ENCODE data around the gene ZNF579. TPM values are rescaled to one million over a fixed set of nuclear protein-coding genes. Genes with fewer than 3 reads are reported as not detected.

ZNF579 gene, protein sequence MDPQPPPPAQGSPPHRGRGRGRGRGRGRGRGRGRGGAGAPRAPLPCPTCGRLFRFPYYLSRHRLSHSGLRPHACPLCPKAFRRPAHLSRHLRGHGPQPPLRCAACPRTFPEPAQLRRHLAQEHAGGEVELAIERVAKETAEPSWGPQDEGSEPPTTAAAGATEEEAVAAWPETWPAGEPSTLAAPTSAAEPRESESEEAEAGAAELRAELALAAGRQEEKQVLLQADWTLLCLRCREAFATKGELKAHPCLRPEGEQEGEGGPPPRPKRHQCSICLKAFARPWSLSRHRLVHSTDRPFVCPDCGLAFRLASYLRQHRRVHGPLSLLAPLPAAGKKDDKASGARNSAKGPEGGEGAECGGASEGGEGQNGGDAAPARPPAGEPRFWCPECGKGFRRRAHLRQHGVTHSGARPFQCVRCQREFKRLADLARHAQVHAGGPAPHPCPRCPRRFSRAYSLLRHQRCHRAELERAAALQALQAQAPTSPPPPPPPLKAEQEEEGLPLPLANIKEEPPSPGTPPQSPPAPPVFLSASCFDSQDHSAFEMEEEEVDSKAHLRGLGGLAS
- total RNA-seq (2021; fragmentation: NEBNext Ultra II Directional; extraction: Animal tissue kit (Norgen Biotek cat#: 25700)) (18.9 and 19.0 TPM in 2 replicates), polyA plus RNA-seq (2011; rRNA removed) (10.0 and 16.4 TPM in 2 replicates), polyA minus RNA-seq (2011; rRNA and poly(A)+ RNA removed) (2.1 and 4.3 TPM in 2 replicates)
- 10.7 TPM for polyA plus RNA-seq (2011; cell fraction: cytosol; rRNA removed)
- polyA plus RNA-seq (2011; cell fraction: nucleus; rRNA removed) = 17.3 TPM
- 9.1 to 16.9 TPM (median 15.6 TPM) in 4 replicates for polyA plus RNA-seq (2012, experiment 1 of 2)
- 7.5 TPM for polyA plus RNA-seq (2012, experiment 2 of 2)
- 22.8 TPM for polyA plus RNA-seq (2013, experiment 1 of 2)
- 19.2 TPM for polyA plus RNA-seq (2013, experiment 2 of 2)
- 9.6 TPM for polyA minus RNA-seq (2011; cell fraction: cytosol; rRNA and poly(A)+ RNA removed)
- polyA minus RNA-seq (2011; cell fraction: nucleus; rRNA and poly(A)+ RNA removed) = 14.9 TPM
- long read RNA-seq, experiment 1, partial matches to known transcripts = 27 of 32 reads
- long read RNA-seq, experiment 1, other reads (novel, unspliced or antisense) = 3 of 32 reads
- long read RNA-seq, experiment 2, partial matches to known transcripts = 0 of 1 reads
- long read RNA-seq, experiment 2, other reads (novel, unspliced or antisense) = 1 of 1 reads

DNA sequence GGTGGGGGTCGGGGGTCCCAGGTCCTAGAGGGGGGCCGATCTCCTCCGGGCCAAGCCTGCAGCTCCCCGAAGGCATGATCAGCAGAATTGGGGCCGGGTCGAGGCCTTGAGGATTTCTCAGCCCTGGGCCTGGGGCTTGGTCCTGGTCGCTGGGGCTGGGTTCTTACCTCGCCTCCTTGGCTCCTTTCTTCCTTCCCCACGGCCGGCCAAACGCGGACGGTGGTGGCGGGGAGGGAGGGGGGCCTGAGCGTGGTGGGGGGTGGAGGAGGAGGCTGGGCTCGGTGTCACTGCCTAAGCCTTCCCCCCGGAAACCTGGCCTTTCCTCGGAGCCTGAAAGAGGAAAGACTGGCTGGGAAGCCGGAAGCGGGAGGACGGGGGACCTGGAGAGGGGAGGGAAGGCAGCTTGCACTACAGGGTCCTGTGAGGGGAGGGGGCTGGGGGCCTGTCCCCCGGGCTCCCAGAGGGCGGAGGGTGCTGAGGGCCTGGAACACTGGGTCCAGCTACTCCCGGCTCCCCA, at the start of gene ZNF579:
ZNF579 (minus strand) TSS at position 221 of the 517 bp plus-strand sequence. CDS start 1,209 bp downstream, outside the sequence.
- Histone ChIP-seq H3K4me3 (ENCODE audit: extremely low read depth in 1 of 4, insufficient read depth in 2 of 4, low read depth in 3 of 4, low read length in 4 of 4) (peak within 1 kb of the TSS; percentile 73 to 92 (median 74)), H3K56ac (replicated peaks; ENCODE audit: insufficient read length, low read depth, low read length) (peak within 1 kb of the TSS; percentile 91), H4K20me1 (replicated peaks in 1 of 2; ENCODE audit: control insufficient read depth in 1 of 2, insufficient read depth in 2 of 2, low read length in 2 of 2) (peaks cover 0 to 4% of the 10 kb centered on the region in 2 experiments), H3K23me2 (ENCODE audit: low read depth, low read length) (peaks cover 9% of the 10 kb centered on the region; the same call in 1 of the 2 replicates), H3K79me1 (ENCODE audit: low read depth, low read length) (peaks cover 8% of the 10 kb centered on the region; the same call in 1 of the 2 replicates), H2BK120ac (replicated peaks; ENCODE audit: low read depth, low read length) (peak within 1 kb of the TSS; percentile 78), H2BK20ac (ENCODE audit: low read length) (no peak within 1 kb of the TSS; the same call in 1 of the 2 replicates), H4K5ac (ENCODE audit: insufficient read length, low read depth, low read length) (peak within 1 kb of the TSS; percentile 100), H3K27me3 (replicated peaks in 1 of 4; ENCODE audit: control insufficient read depth in 3 of 4, extremely low read depth in 1 of 4, insufficient read depth in 3 of 4, low read length in 3 of 4) (no peaks in the 10 kb centered on the region), H2BK12ac (ENCODE audit: low read depth, low read length) (no peak within 1 kb of the TSS), H3K18ac (ENCODE audit: extremely low read depth, low read length) (peak within 1 kb of the TSS; percentile 96), H3K27ac (ENCODE audit: low read depth, low read length) (peak within 1 kb of the TSS; percentile 81; the same call in 1 of the 2 replicates), H3K23ac (ENCODE audit: insufficient read length) (no peak within 1 kb of the TSS), H3K36me3 (ENCODE audit: control insufficient read depth in 2 of 4, insufficient read depth in 4 of 4, low read length in 3 of 4) (peaks cover 7 to 23% (median 9%) of the 10 kb centered on the region in 4 experiments; a peak in 7 of 8 replicates), H3K9ac (replicated peaks in 1 of 4; ENCODE audit: extremely low read depth in 1 of 4, low read depth in 3 of 4, low read length in 3 of 4) (peak within 1 kb of the TSS; percentile 70 to 80 (median 73)), H3K14ac (ENCODE audit: insufficient read length) (peak within 1 kb of the TSS; percentile 99), H3K79me2 (ENCODE audit: control insufficient read depth in 1 of 2, insufficient read depth in 2 of 2, low read length in 2 of 2) (peaks cover 5 to 6% of the 10 kb centered on the region in 2 experiments; a peak in 3 of 4 replicates), H4K91ac (replicated peaks; ENCODE audit: insufficient read length, low read length) (peak within 1 kb of the TSS; percentile 85), H4K8ac (ENCODE audit: extremely low read depth, insufficient read depth, low read length) (peak within 1 kb of the TSS; percentile 97), H2AK5ac (ENCODE audit: low read depth, low read length) (peak within 1 kb of the TSS; percentile 75; the same call in 1 of the 2 replicates), H2BK15ac (ENCODE audit: low read length) (peak within 1 kb of the TSS; percentile 88; the same call in 1 of the 2 replicates), H2AFZ (ENCODE audit: low read length) (no peak within 1 kb of the TSS), H2BK5ac (ENCODE audit: low read depth, low read length) (peak within 1 kb of the TSS; percentile 92; the same call in 1 of the 2 replicates), H3K9me3 (ENCODE audit: insufficient read depth in 2 of 2, low read depth in 1 of 2, low read length in 1 of 2) (no peaks in the 10 kb centered on the region), H3K4ac (replicated peaks; ENCODE audit: insufficient read length, low read depth, low read length) (peak within 1 kb of the TSS; percentile 80), H3K4me2 (ENCODE audit: insufficient read depth in 1 of 2, low read depth in 2 of 2, low read length in 2 of 2) (peak within 1 kb of the TSS; percentile 74 to 99), H3K4me1 (replicated peaks in 1 of 4; ENCODE audit: control insufficient read depth in 3 of 4, insufficient read depth in 4 of 4, low read length in 3 of 4) (peaks cover 0 to 2% (median 0%) of the 10 kb centered on the region in 4 experiments; a peak in 3 of 7 replicates)
- CTCF ChIA-PET (ENCODE audit: partially characterized antibody) = interaction anchor here (1.1 to 1.4 kb wide), 3 partner anchors 24 to 114 kb away, joined by 3 to 4 read pairs (median 3); no protein-coding TSS in a partner anchor
- 12% methylated on average over 4 of the region's 24 CpGs; no CpG with 5 or more reads in 1 of the 2 experiments for WGBS, 2 experiments (ENCODE audit: extremely low coverage in 1 of 2, insufficient coverage in 1 of 2, insufficient read length in 1 of 2, insufficient replicate concordance in 2 of 2, low coverage in 1 of 2, low lambda C conversion rate in 2 of 2, missing lambda C conversion rate in 1 of 2)
- peak in 1 of 2 experiments; percentile 90 for DNase-seq (ENCODE audit: low read depth in 1 of 2, low spot score in 2 of 2)
- FAIRE-seq = no peak
- POLR2A ChIA-PET (ENCODE audit: partially characterized antibody) = interaction anchor here (0.6 to 2.7 kb wide), 13 partner anchors 9 to 301 kb away, joined by 3 to 27 read pairs (median 3); partner anchors contain the start of genes FIZ1, HSPBP1 and ZNF865
- TF ChIP-seq TEAD4 (IDR thresholded peaks at IDR 0.05; ENCODE audit: low read depth, low read length) (peak; percentile 33; the same call in 1 of the 2 replicates), SP1 (IDR thresholded peaks at IDR 0.05; ENCODE audit: low read depth, low read length) (0 out of 2 replicates have a peak, but pooled peaks have one; percentile 36), BRCA1 (IDR thresholded peaks at IDR 0.05; ENCODE audit: low read depth, low read length) (no peak), SIRT6 (IDR thresholded peaks at IDR 0.05; ENCODE audit: low read length) (no peak), JUND (IDR thresholded peaks at IDR 0.05; ENCODE audit: low read length) (no peak), POLR2AphosphoS5 (IDR thresholded peaks at IDR 0.05; ENCODE audit: low read depth, low read length) (no peak), SIN3A (conservative IDR thresholded peaks at IDR 0.05 in 1 of 2, IDR thresholded peaks at IDR 0.05 in 1 of 2; ENCODE audit: low read depth in 1 of 2, low read length in 2 of 2) (peak; percentile 65 to 78; a peak in 2 of 4 replicates)

All from H1 (cell line).